SK-N-SH (cell line): ENCODE results near the gene HHIPL1. TPM values are rescaled to one million over a fixed set of nuclear protein-coding genes. Genes with fewer than 3 reads are reported as not detected.
A peak's percentile ranks its signal among the peaks of the same experiment; 100 is the strongest.

Source experiments
- CTCF ChIA-PET: fragments of 300-600, 350-600 bp; formaldehyde crosslinking; extraction: SDS; loops from one replicate; lab custom pipeline; 2021; lab: Yijun Ruan, JAX
- POLR2A ChIA-PET: fragments of 350-600 bp; sonication (Branson Sonifier 250); formaldehyde crosslinking; extraction: SDS; loops from one replicate; lab custom pipeline; 2020; ENCODE audit warnings: antibody characterized with exemption, inconsistent platforms; lab: Yijun Ruan, JAX
- DNase-seq: peaks from one replicate; pipeline ENCODE4 v3.0.0; 2012
- H2AFZ ChIP-seq: fragments of 200-600 bp; sonication (generic); 2 replicates; pipeline ENCODE4 v1.8.1; 2016; ENCODE audit warnings: antibody characterized with exemption, mild to moderate bottlenecking, low read depth
- H3F3A ChIP-seq: fragments of 200-600 bp; sonication (generic); replicated peaks from 2 replicates; pipeline ENCODE3; 2016; ENCODE audit warnings: antibody characterized with exemption, mild to moderate bottlenecking; ENCODE audit not compliant: insufficient read depth
- H3K27ac ChIP-seq, 2 experiments: fragments of 200-500 bp in 1 of 2; fragments of 200-600 bp in 1 of 2; sonication (Bioruptor generic) in 1 of 2; sonication (generic), shearing (Covaris generic) in 1 of 2; 2 replicates each; pipeline versions ENCODE4 v1.5.1 to v1.6.1; 2014 to 2016; ENCODE audit warnings: low read depth in 2 of 2, inconsistent platforms in 1 of 2, low read length in 1 of 2, mild to moderate bottlenecking in 1 of 2, mixed read lengths in 1 of 2
- H3K27me3 ChIP-seq: fragments of 200-600 bp; sonication (generic), shearing (Covaris generic); 2 replicates; pipeline ENCODE4 v1.6.1; 2016; ENCODE audit warnings: mixed run types; ENCODE audit not compliant: insufficient read depth
- H3K36me3 ChIP-seq, 2 experiments: fragments of 200-500 bp in 1 of 2; fragments of 200-600 bp in 1 of 2; sonication (Bioruptor generic) in 1 of 2; sonication (generic) in 1 of 2; replicated peaks in 1 of 2; 2 replicates each; pipeline versions ENCODE3 to v1.5.1; 2014 to 2016; ENCODE audit warnings: low read length in 1 of 2, mild to moderate bottlenecking in 1 of 2; ENCODE audit not compliant: insufficient read depth in 2 of 2, control insufficient read depth in 1 of 2
- H3K4me1 ChIP-seq, 2 experiments: fragments of 200-500 bp in 1 of 2; fragments of 200-600 bp in 1 of 2; sonication (Bioruptor generic) in 1 of 2; sonication (generic), shearing (Covaris generic) in 1 of 2; 2 replicates each; pipeline versions ENCODE4 v1.5.1 to v1.6.1; 2014 to 2016; ENCODE audit warnings: low read depth in 1 of 2, low read length in 1 of 2, mixed run types in 1 of 2; ENCODE audit not compliant: insufficient read depth in 2 of 2, control insufficient read depth in 1 of 2
- H3K4me2 ChIP-seq: fragments of 200-600 bp; sonication (generic), shearing (Covaris generic); 2 replicates; pipeline ENCODE4 v1.6.1; 2017; ENCODE audit warnings: mixed run types
- H3K4me3 ChIP-seq, 2 experiments: fragments of 200-500 bp in 1 of 2; fragments of 200-600 bp in 1 of 2; sonication (Bioruptor generic) in 1 of 2; sonication (generic), shearing (Covaris generic) in 1 of 2; 2 replicates each; pipeline versions ENCODE4 v1.5.1 to v1.8.1; 2014 to 2016; ENCODE audit warnings: low read depth in 2 of 2, inconsistent platforms in 1 of 2, low read length in 1 of 2, mild to moderate bottlenecking in 1 of 2, mixed read lengths in 1 of 2, moderate library complexity in 1 of 2
- H3K79me2 ChIP-seq: fragments of 200-600 bp; sonication (generic); 2 replicates; pipeline ENCODE4 v1.8.1; 2017; ENCODE audit warnings: mild to moderate bottlenecking; ENCODE audit not compliant: insufficient read depth
- H3K9ac ChIP-seq: fragments of 200-600 bp; sonication (generic); 2 replicates; pipeline ENCODE4 v1.6.1; 2017; ENCODE audit warnings: mixed run types
- H3K9me2 ChIP-seq: fragments of 200-600 bp; sonication (generic); 2 replicates; pipeline ENCODE4 v1.6.1; 2017; ENCODE audit warnings: mixed run types
- H3K9me3 ChIP-seq: fragments of 200-600 bp; sonication (generic); 2 replicates; pipeline ENCODE4 v1.6.1; 2017; ENCODE audit warnings: mixed run types, mild to moderate bottlenecking, moderate library complexity
- H4K20me1 ChIP-seq: fragments of 200-600 bp; sonication (generic); 2 replicates; pipeline ENCODE4 v1.6.1; 2017; ENCODE audit warnings: mild to moderate bottlenecking, mixed run types; ENCODE audit not compliant: insufficient read depth
- EP300 ChIP-seq, 2 experiments: IDR thresholded peaks; 2 replicates each; pipeline versions ENCODE4 v1.4.0 to v1.6.1; 2012; ENCODE audit warnings: borderline replicate concordance in 1 of 2, low read depth in 1 of 2, low read length in 1 of 2
- EZH2phosphoT487 ChIP-seq: fragments of 200-600 bp; sonication (generic); IDR thresholded peaks from 2 replicates; pipeline ENCODE4 v1.6.1; 2017; ENCODE audit warnings: low read depth, mixed run types, mild to moderate bottlenecking, antibody characterized with exemption, moderate library complexity, borderline replicate concordance
- FOXJ3 ChIP-seq: sonication (generic); formaldehyde crosslinking; IDR thresholded peaks from 2 replicates; pipeline ENCODE4 v1.5.1; 2020; ENCODE audit warnings: mild to moderate bottlenecking, missing genetic modification reagents
- FOXM1 ChIP-seq: IDR thresholded peaks from 2 replicates; pipeline ENCODE4 v1.4.0; 2012; ENCODE audit warnings: low read depth, mild to moderate bottlenecking
- GATA2 ChIP-seq: sonication (generic); formaldehyde crosslinking; IDR thresholded peaks from 2 replicates; pipeline ENCODE4 v1.5.0; 2020; ENCODE audit warnings: mild to moderate bottlenecking, missing genetic modification reagents
- IRF3 ChIP-seq: fragments of 150-350 bp; IDR thresholded peaks from 2 replicates; pipeline ENCODE4 v1.6.1; 2016; ENCODE audit warnings: mild to moderate bottlenecking, low read depth, low read length
- JUND ChIP-seq: IDR thresholded peaks from 2 replicates; pipeline ENCODE4 v1.4.0; 2012
- PBX3 ChIP-seq: IDR thresholded peaks from 2 replicates; pipeline ENCODE4; 2012
- POLR2AphosphoS5 ChIP-seq: IDR thresholded peaks from 2 replicates; pipeline ENCODE4 v1.6.1; 2012; ENCODE audit warnings: low read depth, low read length
- RAD21 ChIP-seq: IDR thresholded peaks from 2 replicates; pipeline ENCODE4 v1.6.1; 2012; ENCODE audit warnings: mild to moderate bottlenecking, low read length
- REST ChIP-seq: IDR thresholded peaks from 2 replicates; pipeline ENCODE4 v1.6.1; 2012; ENCODE audit warnings: mild to moderate bottlenecking, low read depth, low read length, moderate library complexity
- RXRA ChIP-seq: IDR thresholded peaks from 2 replicates; pipeline ENCODE4 v1.4.0; 2012; ENCODE audit warnings: low read depth, mild to moderate bottlenecking, borderline replicate concordance
- SIN3A ChIP-seq: IDR thresholded peaks from 2 replicates; pipeline ENCODE4 v1.6.1; 2012; ENCODE audit warnings: low read depth, mild to moderate bottlenecking, low read length, moderate library complexity, borderline replicate concordance
- TAF1 ChIP-seq: IDR thresholded peaks from 2 replicates; pipeline ENCODE4 v1.6.1; 2012; ENCODE audit warnings: low read depth, mild to moderate bottlenecking, low read length, moderate library complexity, borderline replicate concordance
- TEAD4 ChIP-seq: IDR thresholded peaks from 2 replicates; pipeline ENCODE4 v1.4.0; 2012; ENCODE audit warnings: mild to moderate bottlenecking, borderline replicate concordance; ENCODE audit not compliant: insufficient read depth
- USF1 ChIP-seq: IDR thresholded peaks from 2 replicates; pipeline ENCODE4 v1.4.0; 2012; ENCODE audit warnings: low read depth, borderline replicate concordance
- YY1 ChIP-seq: IDR thresholded peaks from 2 replicates; pipeline ENCODE4 v1.4.0; 2012; ENCODE audit warnings: low read depth, mild to moderate bottlenecking
- WGBS: methylation state at CpG from one replicate; pipeline ENCODE4 v1.1.6; 2017; ENCODE audit warnings: low lambda C conversion rate; 5-methylcytosine and 5-hydroxymethylcytosine counted together
- polyA plus RNA-seq, 3 experiments: library from polyadenylated mRNA; depleted of rRNA; stranded (reverse); fragments of >200 nt; gene quantifications; 2 replicates each; pipeline ENCODE4 v1.2.3, GENCODE V29; 2012

The HHIPL1 gene
- polyA plus RNA-seq, 1 of the 3 experiments (the other 2 are of a cell fraction): 0.02 TPM

- Histone ChIP-seq H3K4me3 (no peak overlapping the region), H4K20me1 (peaks cover 16% of the 10 kb centered on the region), H3K9me2 (no peaks in the 10 kb centered on the region), H3F3A (no peaks in the 10 kb centered on the region), H3K9ac (no peak overlapping the region; the same call in 1 of the 2 replicates), H3K27me3 (no peaks in the 10 kb centered on the region), H3K9me3 (no peaks in the 10 kb centered on the region), H3K79me2 (peaks cover 23% of the 10 kb centered on the region), H3K27ac (peak overlapping the region in 1 of 2 experiments; percentile 96; a peak in 1 of 4 replicates), H2AFZ (no peak overlapping the region), H3K36me3 (no peaks in the 10 kb centered on the region), H3K4me2 (peak overlapping the region; percentile 97; the same call in 1 of the 2 replicates), H3K4me1 (peaks cover 9 to 35% of the 10 kb centered on the region in 2 experiments)
- 74% methylated on average over 5 of the region's 7 CpGs for WGBS
- ChIA-PET POLR2A (interaction anchor here (1.0 to 1.5 kb wide), 4 partner anchors 12 to 45 kb away, joined by 3 to 6 read pairs (median 5); no protein-coding TSS in a partner anchor), CTCF (interaction anchor here (1.0 to 4.9 kb wide), 9 partner anchors 14 to 88 kb away, joined by 3 to 37 read pairs (median 4); no protein-coding TSS in a partner anchor)
- no peak for DNase-seq
- TF ChIP-seq EP300 (IDR thresholded peaks at IDR 0.05; ENCODE audit: borderline replicate concordance in 1 of 2, low read depth in 1 of 2, low read length in 1 of 2) (no peak), FOXJ3 (no peak), SIN3A (no peak), USF1 (no peak), YY1 (no peak), POLR2AphosphoS5 (no peak), JUND (no peak), IRF3 (no peak), TAF1 (no peak), REST (no peak), FOXM1 (no peak), GATA2 (no peak), EZH2phosphoT487 (no peak), RAD21 (no peak), PBX3 (no peak), TEAD4 (no peak), RXRA (no peak)
These were observed 38.6 kb upstream of the HHIPL1 start for GRCh38 chr14:99606359-99606758.
